ENCODE data around the gene IGF1R. TPM values are rescaled to one million over a fixed set of nuclear protein-coding genes. Genes with fewer than 3 reads are reported as not detected.

Gene IGF1R
- total and polyA plus RNA-seq, 2 donors (not counting 3 experiments of a cell fraction or from before 2014, with no cell fraction given): 16.1 to 59.1 TPM

- Histone ChIP-seq H3K4me2 (ENCODE audit: insufficient read depth, low read length) (no peak overlapping the region), H3K9me1 (replicated peaks; ENCODE audit: control insufficient read depth, extremely low read depth, insufficient read depth, low read length) (no peaks in the 10 kb centered on the region), H3K27ac (ENCODE audit: insufficient read depth, low read depth, low read length) (no peak overlapping the region), H3K79me2 (ENCODE audit: control insufficient read depth, insufficient read depth, low read length) (no peaks in the 10 kb centered on the region), H3K36me3 (ENCODE audit: control insufficient read depth in 2 of 2, extremely low read depth in 1 of 2, insufficient read depth in 2 of 2, low read length in 2 of 2) (peaks cover 3 to 19% of the 10 kb centered on the region in 2 experiments), H4K20me1 (replicated peaks; ENCODE audit: control insufficient read depth, extremely low read depth, insufficient read depth, low read length) (no peaks in the 10 kb centered on the region), H3K9ac (replicated peaks; ENCODE audit: extremely low read depth, insufficient read depth, low read length) (no peak overlapping the region), H3K4me1 (ENCODE audit: control insufficient read depth, extremely low read depth, insufficient read depth, low read length) (no peaks in the 10 kb centered on the region), H3K9me3 (replicated peaks; ENCODE audit: control insufficient read depth, insufficient read depth, low read length) (no peaks in the 10 kb centered on the region), H2AFZ (ENCODE audit: low read depth, low read length) (no peak overlapping the region), H3K4me3 (replicated peaks in 1 of 3; ENCODE audit: insufficient read depth in 1 of 3, low read depth in 1 of 3, low read length in 3 of 3) (no peak overlapping the region), H3K27me3 (ENCODE audit: control insufficient read depth in 2 of 2, insufficient read depth in 2 of 2, low read length in 2 of 2) (no peaks in the 10 kb centered on the region)
- FAIRE-seq: no peak
- BruUV-seq (replicated peaks): no TSS peak
- no peak for TF ChIP-seq JUN (IDR thresholded peaks at IDR 0.05; ENCODE audit: borderline replicate concordance, insufficient read depth, insufficient read length, low read depth)
- TF ChIP-seq, protein P1, sequence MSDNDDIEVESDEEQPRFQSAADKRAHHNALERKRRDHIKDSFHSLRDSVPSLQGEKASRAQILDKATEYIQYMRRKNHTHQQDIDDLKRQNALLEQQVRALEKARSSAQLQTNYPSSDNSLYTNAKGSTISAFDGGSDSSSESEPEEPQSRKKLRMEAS (IDR thresholded peaks at IDR 0.05; ENCODE audit: insufficient read depth, insufficient read length): no peak
- TF ChIP-seq POLR2AphosphoS5 (IDR thresholded peaks at IDR 0.05; ENCODE audit: insufficient read depth, low read depth, low read length): no peak
- ChIA-PET CTCF (no interaction called here), POLR2A (no interaction called here)
- dilution Hi-C loops (cut with MboI; ENCODE audit: extremely low pct_ligation_motif_present, low sequenced_read_pairs) (no loop called here), intact Hi-C loops (cut with micrococcal nuclease) (no loop called here)
- DNase-seq (ENCODE audit: low read depth, low spot score): no peak
These were observed 285.1 kb downstream of the IGF1R start for GRCh38 chr15:98933406-98933805.

DNA sequence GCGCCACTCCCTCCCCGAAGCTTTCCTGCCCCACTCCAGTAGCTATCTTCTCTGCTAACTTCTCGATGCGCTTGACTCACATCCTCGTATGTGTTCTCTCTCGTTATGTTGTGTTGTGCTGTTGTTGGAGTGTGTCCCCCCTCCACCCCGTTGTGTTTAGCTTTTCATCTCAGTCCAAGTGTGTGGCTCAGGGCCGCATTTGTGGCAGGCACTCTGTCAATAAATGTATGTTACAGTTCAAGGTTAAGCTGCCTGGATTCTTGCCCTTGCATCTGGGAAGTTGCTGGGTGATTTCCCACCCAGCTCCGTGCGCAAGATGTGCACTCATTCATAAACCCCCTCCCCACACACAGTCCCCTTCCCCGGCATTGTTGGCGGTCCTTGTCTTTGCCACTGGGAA, 287.4 kb downstream of the IGF1R start:
- Histone ChIP-seq H3K4me2 (ENCODE audit: insufficient read depth, low read length) (no peak overlapping the region), H3K36me3 (ENCODE audit: control insufficient read depth in 2 of 2, extremely low read depth in 1 of 2, insufficient read depth in 2 of 2, low read length in 2 of 2) (peaks cover 3 to 29% of the 10 kb centered on the region in 2 experiments), H3K4me3 (replicated peaks in 1 of 3; ENCODE audit: insufficient read depth in 1 of 3, low read depth in 1 of 3, low read length in 3 of 3) (no peak overlapping the region), H3K27me3 (ENCODE audit: control insufficient read depth in 2 of 2, insufficient read depth in 2 of 2, low read length in 2 of 2) (no peaks in the 10 kb centered on the region), H3K79me2 (ENCODE audit: control insufficient read depth, insufficient read depth, low read length) (no peaks in the 10 kb centered on the region), H3K9me1 (replicated peaks; ENCODE audit: control insufficient read depth, extremely low read depth, insufficient read depth, low read length) (no peaks in the 10 kb centered on the region), H3K9ac (replicated peaks; ENCODE audit: extremely low read depth, insufficient read depth, low read length) (no peak overlapping the region), H4K20me1 (replicated peaks; ENCODE audit: control insufficient read depth, extremely low read depth, insufficient read depth, low read length) (no peaks in the 10 kb centered on the region), H2AFZ (ENCODE audit: low read depth, low read length) (no peak overlapping the region), H3K9me3 (replicated peaks; ENCODE audit: control insufficient read depth, insufficient read depth, low read length) (no peaks in the 10 kb centered on the region), H3K27ac (ENCODE audit: insufficient read depth, low read depth, low read length) (no peak overlapping the region), H3K4me1 (ENCODE audit: control insufficient read depth, extremely low read depth, insufficient read depth, low read length) (no peaks in the 10 kb centered on the region)
- DNase-seq (ENCODE audit: low read depth, low spot score) (no peak), FAIRE-seq (no peak)
- CTCF ChIA-PET: no interaction called here
- intact Hi-C loops (cut with micrococcal nuclease) (no loop called here), dilution Hi-C loops (cut with MboI; ENCODE audit: extremely low pct_ligation_motif_present, low sequenced_read_pairs) (no loop called here)
- no peak for TF ChIP-seq GATA2 (IDR thresholded peaks at IDR 0.05; ENCODE audit: insufficient read depth, insufficient read length, low read depth, low read length)
- TF ChIP-seq, protein P1 (IDR thresholded peaks at IDR 0.05; ENCODE audit: insufficient read depth, insufficient read length): no peak
- TF ChIP-seq POLR2A (IDR thresholded peaks at IDR 0.05; ENCODE audit: low read depth, low read length): no peak
- no peak for TF ChIP-seq FOS (IDR thresholded peaks at IDR 0.05; ENCODE audit: borderline replicate concordance, insufficient read depth, low read length)
- TF ChIP-seq, protein P2, sequence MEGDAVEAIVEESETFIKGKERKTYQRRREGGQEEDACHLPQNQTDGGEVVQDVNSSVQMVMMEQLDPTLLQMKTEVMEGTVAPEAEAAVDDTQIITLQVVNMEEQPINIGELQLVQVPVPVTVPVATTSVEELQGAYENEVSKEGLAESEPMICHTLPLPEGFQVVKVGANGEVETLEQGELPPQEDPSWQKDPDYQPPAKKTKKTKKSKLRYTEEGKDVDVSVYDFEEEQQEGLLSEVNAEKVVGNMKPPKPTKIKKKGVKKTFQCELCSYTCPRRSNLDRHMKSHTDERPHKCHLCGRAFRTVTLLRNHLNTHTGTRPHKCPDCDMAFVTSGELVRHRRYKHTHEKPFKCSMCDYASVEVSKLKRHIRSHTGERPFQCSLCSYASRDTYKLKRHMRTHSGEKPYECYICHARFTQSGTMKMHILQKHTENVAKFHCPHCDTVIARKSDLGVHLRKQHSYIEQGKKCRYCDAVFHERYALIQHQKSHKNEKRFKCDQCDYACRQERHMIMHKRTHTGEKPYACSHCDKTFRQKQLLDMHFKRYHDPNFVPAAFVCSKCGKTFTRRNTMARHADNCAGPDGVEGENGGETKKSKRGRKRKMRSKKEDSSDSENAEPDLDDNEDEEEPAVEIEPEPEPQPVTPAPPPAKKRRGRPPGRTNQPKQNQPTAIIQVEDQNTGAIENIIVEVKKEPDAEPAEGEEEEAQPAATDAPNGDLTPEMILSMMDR (IDR thresholded peaks at IDR 0.05; ENCODE audit: extremely low read depth in 1 of 2, insufficient read depth in 1 of 2, low read depth in 1 of 2, low read length in 2 of 2): no peak
- no TSS peak for BruUV-seq (replicated peaks)
- POLR2A ChIA-PET: no interaction called here
